ENCODE data around the gene NOS3.

DNA sequence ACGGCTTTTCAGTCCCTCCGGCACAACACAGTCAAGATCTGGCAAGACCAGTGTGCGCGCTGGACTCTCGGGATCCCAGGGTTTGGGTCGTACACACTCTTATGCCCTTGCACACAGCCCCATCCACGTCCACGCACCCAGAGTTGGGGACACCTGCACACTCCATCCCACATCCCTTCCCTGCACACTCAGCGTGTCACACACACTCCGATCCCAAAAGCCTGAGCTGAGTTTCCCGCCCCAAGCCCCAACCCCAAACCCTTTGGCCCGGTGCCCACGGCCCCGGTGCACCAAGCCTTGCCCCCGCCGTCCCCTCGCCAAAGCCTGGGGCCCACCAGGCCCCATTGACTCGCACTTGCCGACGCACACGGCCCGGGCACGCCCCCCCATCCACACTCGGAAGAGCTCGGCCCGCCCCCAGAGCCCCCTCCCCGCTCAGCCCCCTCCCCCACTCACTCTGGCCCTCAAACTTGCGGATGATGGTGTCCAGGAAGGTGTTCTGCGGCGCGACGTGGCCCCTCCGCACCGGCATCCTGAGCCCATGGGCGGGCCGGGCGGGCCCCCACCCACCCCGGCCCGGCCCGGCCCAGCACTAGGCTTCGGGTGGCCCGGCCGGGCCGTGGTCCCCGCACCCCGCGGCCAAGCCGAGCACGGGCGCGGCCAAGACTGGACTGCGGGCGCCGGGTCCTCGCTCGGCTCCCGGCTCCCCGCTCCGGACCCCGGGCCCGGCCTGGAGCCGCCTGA, 13.3 kb upstream of the NOS3 start:
- TF ChIP-seq CTCF (conservative IDR thresholded peaks at IDR 0.05; ENCODE audit: low read depth, low read length) (no peak), EZH2 (IDR thresholded peaks at IDR 0.05; ENCODE audit: low read length, unreplicated experiment) (no peak), EZH2phosphoT487 (IDR thresholded peaks at IDR 0.05; ENCODE audit: borderline replicate concordance, low read length) (no peak)
